H1 (cell line): Measurements from ENCODE around the gene TAF3. TPM values are rescaled to one million over a fixed set of nuclear protein-coding genes. Genes with fewer than 3 reads are reported as not detected.

Experiments
- CTCF ChIA-PET: fragments of 300-600 bp; sonication (Branson Sonifier 250); formaldehyde crosslinking; loops from one replicate; lab custom pipeline; 2021; ENCODE audit not compliant: partially characterized antibody; lab: Charles Lee
- POLR2A ChIA-PET: fragments of 300-600 bp; sonication (Branson Sonifier 250); formaldehyde crosslinking; loops from one replicate; lab custom pipeline; 2021; ENCODE audit warnings: inconsistent platforms; ENCODE audit not compliant: partially characterized antibody; lab: Charles Lee
- DNase-seq, 2 experiments: peaks; one replicate each; pipeline versions ENCODE4 v3.0.0 to v3.0.0-alpha.2; 2010 to 2022; ENCODE audit warnings: low spot score in 2 of 2, low read depth in 1 of 2, mixed read lengths in 1 of 2
- FAIRE-seq: peaks from 2 replicates; lab custom pipeline; 2011; peaks lifted over from hg19 to GRCh38; lab: Jason Lieb, UNC
- H2AFZ ChIP-seq: 2 replicates; pipeline ENCODE4 v1.8.1; 2012; ENCODE audit warnings: low read length, inconsistent platforms
- H2AK5ac ChIP-seq: 2 replicates; pipeline ENCODE4 v1.6.1; 2013; ENCODE audit warnings: low read depth, low read length
- H2BK120ac ChIP-seq: replicated peaks from 2 replicates; pipeline ENCODE3; 2013; ENCODE audit warnings: low read depth, low read length, inconsistent platforms
- H2BK12ac ChIP-seq: 2 replicates; pipeline ENCODE4 v1.6.1; 2013; ENCODE audit warnings: low read depth, low read length
- H2BK15ac ChIP-seq: 2 replicates; pipeline ENCODE4 v1.6.1; 2013; ENCODE audit warnings: low read length
- H2BK20ac ChIP-seq: 2 replicates; pipeline ENCODE4 v1.6.1; 2013; ENCODE audit warnings: low read length
- H2BK5ac ChIP-seq: 2 replicates; pipeline ENCODE4 v1.6.1; 2013; ENCODE audit warnings: low read depth, low read length
- H3K14ac ChIP-seq: 2 replicates; pipeline ENCODE4 v1.6.1; 2013; ENCODE audit warnings: inconsistent platforms; ENCODE audit not compliant: insufficient read length
- H3K18ac ChIP-seq: 2 replicates; pipeline ENCODE4 v1.6.1; 2013; ENCODE audit warnings: low read length; ENCODE audit errors: extremely low read depth
- H3K23ac ChIP-seq: 2 replicates; pipeline ENCODE4 v1.6.1; 2013; ENCODE audit warnings: inconsistent platforms; ENCODE audit not compliant: insufficient read length
- H3K23me2 ChIP-seq: 2 replicates; pipeline ENCODE4 v1.6.1; 2013; ENCODE audit warnings: low read depth, low read length
- H3K27ac ChIP-seq: 2 replicates; pipeline ENCODE4 v1.6.1; 2011; ENCODE audit warnings: low read depth, low read length, inconsistent platforms
- H3K27me3 ChIP-seq, 4 experiments: replicated peaks in 1 of 4; 1 replicate in 1 of 4; 2 replicates in 3 of 4; pipeline versions ENCODE4 v1.6.1 to v1.8.1; 2011 to 2013; ENCODE audit warnings: low read length in 3 of 4, mild to moderate bottlenecking in 3 of 4, inconsistent platforms in 2 of 4, mixed read lengths in 2 of 4, moderate library complexity in 1 of 4; ENCODE audit not compliant: control insufficient read depth in 3 of 4, insufficient read depth in 3 of 4; ENCODE audit errors: extremely low read depth in 1 of 4
- H3K36me3 ChIP-seq, 4 experiments: 2 replicates each; pipeline versions ENCODE4 v1.6.1 to v1.8.1; 2011 to 2013; ENCODE audit warnings: mild to moderate bottlenecking in 4 of 4, low read length in 3 of 4, moderate library complexity in 2 of 4, control low read depth in 1 of 4, inconsistent platforms in 1 of 4; ENCODE audit not compliant: insufficient read depth in 4 of 4, control insufficient read depth in 2 of 4
- H3K4ac ChIP-seq: replicated peaks from 2 replicates; pipeline ENCODE3; 2013; ENCODE audit warnings: low read length, low read depth, mixed read lengths, inconsistent platforms; ENCODE audit not compliant: insufficient read length
- H3K4me1 ChIP-seq, 4 experiments: replicated peaks in 1 of 4; 1 replicate in 1 of 4; 2 replicates in 3 of 4; pipeline versions ENCODE4 v1.6.1 to v1.8.1; 2011 to 2013; ENCODE audit warnings: low read length in 3 of 4, inconsistent platforms in 2 of 4, mixed read lengths in 1 of 4; ENCODE audit not compliant: insufficient read depth in 4 of 4, control insufficient read depth in 3 of 4
- H3K4me2 ChIP-seq, 2 experiments: 2 replicates each; pipeline versions ENCODE4 v1.6.1 to v1.8.1; 2011 to 2013; ENCODE audit warnings: low read depth in 2 of 2, low read length in 2 of 2, control low read depth in 1 of 2, inconsistent platforms in 1 of 2, mild to moderate bottlenecking in 1 of 2; ENCODE audit not compliant: insufficient read depth in 1 of 2
- H3K4me3 ChIP-seq, 4 experiments: fragments of 200-600, 300-600 bp in 1 of 4; sonication (generic), shearing (Covaris generic), sonication (Bioruptor Twin) in 1 of 4; 2 replicates each; pipeline versions ENCODE4 v1.5.1 to v1.8.1; 2011 to 2016; ENCODE audit warnings: low read length in 4 of 4, low read depth in 3 of 4, control low read depth in 2 of 4, inconsistent platforms in 2 of 4, mild to moderate bottlenecking in 2 of 4, mixed read lengths in 1 of 4, moderate library complexity in 1 of 4; ENCODE audit not compliant: insufficient read depth in 2 of 4; ENCODE audit errors: extremely low read depth in 1 of 4
- H3K56ac ChIP-seq: replicated peaks from 2 replicates; pipeline ENCODE3; 2013; ENCODE audit warnings: low read depth, mild to moderate bottlenecking, mixed read lengths, low read length, inconsistent platforms; ENCODE audit not compliant: insufficient read length
- H3K79me1 ChIP-seq: 2 replicates; pipeline ENCODE4 v1.6.1; 2013; ENCODE audit warnings: low read depth, low read length, control low read depth
- H3K79me2 ChIP-seq, 2 experiments: 2 replicates each; pipeline versions ENCODE4 v1.6.1 to v1.8.1; 2012 to 2013; ENCODE audit warnings: low read length in 2 of 2, mild to moderate bottlenecking in 2 of 2, inconsistent platforms in 1 of 2; ENCODE audit not compliant: insufficient read depth in 2 of 2, control insufficient read depth in 1 of 2
- H3K9ac ChIP-seq, 4 experiments: replicated peaks in 1 of 4; 1 replicate in 1 of 4; 2 replicates in 3 of 4; pipeline versions ENCODE4 v1.6.1 to v1.8.1; 2011 to 2013; ENCODE audit warnings: low read depth in 3 of 4, low read length in 3 of 4, control low read depth in 2 of 4, mild to moderate bottlenecking in 2 of 4, moderate library complexity in 2 of 4, inconsistent platforms in 1 of 4; ENCODE audit errors: extremely low read depth in 1 of 4
- H3K9me3 ChIP-seq, 2 experiments: 2 replicates each; pipeline versions ENCODE4 v1.6.1 to v1.8.1; 2012 to 2013; ENCODE audit warnings: mild to moderate bottlenecking in 2 of 2, moderate library complexity in 2 of 2, control low read depth in 1 of 2, inconsistent platforms in 1 of 2, low read depth in 1 of 2, low read length in 1 of 2, mixed read lengths in 1 of 2; ENCODE audit not compliant: insufficient read depth in 2 of 2
- H4K20me1 ChIP-seq, 2 experiments: replicated peaks in 1 of 2; 2 replicates each; pipeline versions ENCODE3 to v1.8.1; 2011 to 2013; ENCODE audit warnings: inconsistent platforms in 2 of 2, low read length in 2 of 2, mild to moderate bottlenecking in 1 of 2; ENCODE audit not compliant: insufficient read depth in 2 of 2, control insufficient read depth in 1 of 2
- H4K5ac ChIP-seq: 2 replicates; pipeline ENCODE4 v1.6.1; 2013; ENCODE audit warnings: low read length, low read depth, mixed read lengths, inconsistent platforms; ENCODE audit not compliant: insufficient read length
- H4K8ac ChIP-seq: 2 replicates; pipeline ENCODE4 v1.8.0; 2013; ENCODE audit warnings: mild to moderate bottlenecking, moderate library complexity, low read length, inconsistent platforms; ENCODE audit not compliant: insufficient read depth; ENCODE audit errors: extremely low read depth
- H4K91ac ChIP-seq: replicated peaks from 2 replicates; pipeline ENCODE3; 2013; ENCODE audit warnings: low read length, mixed read lengths, inconsistent platforms; ENCODE audit not compliant: insufficient read length
- ASH2L ChIP-seq: fragments of 200-600, 300-600 bp; sonication (generic); IDR thresholded peaks from one replicate; pipeline ENCODE4 v1.7.1; 2017; ENCODE audit warnings: low read length
- BACH1 ChIP-seq: IDR thresholded peaks from 2 replicates; pipeline ENCODE4 v1.6.1; 2012; ENCODE audit warnings: low read length, improper control_type of control experiment
- E2F6 ChIP-seq: IDR thresholded peaks from 2 replicates; pipeline ENCODE4 v1.6.1; 2012; ENCODE audit warnings: inconsistent platforms
- HDAC2 ChIP-seq, 2 experiments: fragments of 300-600 bp in 1 of 2; sonication (generic) in 1 of 2; IDR thresholded peaks; 2 replicates each; pipeline ENCODE4 v1.6.1; 2011 to 2012; ENCODE audit warnings: low read depth in 2 of 2, low read length in 2 of 2, mild to moderate bottlenecking in 2 of 2, moderate library complexity in 2 of 2, borderline replicate concordance in 1 of 2, inconsistent platforms in 1 of 2
- JUND ChIP-seq: IDR thresholded peaks from 2 replicates; pipeline ENCODE4 v1.6.1; 2011; ENCODE audit warnings: mild to moderate bottlenecking, improper control_type of control experiment, low read length
- RAD21 ChIP-seq, 2 experiments: IDR thresholded peaks in 1 of 2; conservative IDR thresholded peaks in 1 of 2; 2 replicates each; pipeline ENCODE4 v1.6.1; 2011; ENCODE audit warnings: low read depth in 2 of 2, low read length in 2 of 2, improper control_type of control experiment in 1 of 2, inconsistent platforms in 1 of 2, mild to moderate bottlenecking in 1 of 2, moderate library complexity in 1 of 2
- RXRA ChIP-seq: IDR thresholded peaks from 2 replicates; pipeline ENCODE4 v1.6.1; 2011; ENCODE audit warnings: low read depth, mild to moderate bottlenecking, low read length, moderate library complexity; ENCODE audit not compliant: insufficient read depth
- WGBS, 2 experiments: shearing (Covaris generic) in 1 of 2; methylation state at CpG; one replicate each; pipeline versions ENCODE4 v1.1.6 to v1.1.7; 2013 to 2015; ENCODE audit warnings: low lambda C conversion rate in 2 of 2, mixed read lengths in 2 of 2, inconsistent platforms in 1 of 2, low coverage in 1 of 2, missing lambda C conversion rate in 1 of 2; ENCODE audit not compliant: insufficient replicate concordance in 2 of 2, insufficient coverage in 1 of 2, insufficient read length in 1 of 2; ENCODE audit errors: extremely low coverage in 1 of 2, missing lambda C conversion rate in 1 of 2; 5-methylcytosine and 5-hydroxymethylcytosine counted together
- polyA plus RNA-seq, 7 experiments: library from polyadenylated mRNA; depleted of rRNA in 3 of 7; stranded (reverse) in 5 of 7; unstranded in 2 of 7; fragments of >200 nt in 5 of 7; fragments of 200-250 nt in 2 of 7; gene quantifications; 1 replicate in 5 of 7; 2 replicates in 1 of 7; 4 replicates in 1 of 7; pipeline versions ENCODE4 v1.2.1 to v1.2.3, GENCODE V29; 2011 to 2013; ENCODE audit warnings: missing spikeins in 2 of 7, mixed read lengths in 2 of 7
- total RNA-seq: library from RNA; stranded (reverse); fragmentation: NEBNext Ultra II Directional; extraction: Animal tissue kit (Norgen Biotek cat#: 25700); gene quantifications from 2 replicates; pipeline ENCODE4 v1.2.1, GENCODE V29; 2021

TAF3 gene
- total and polyA plus RNA-seq, 2 of the 8 experiments (the other 6 are each of a cell fraction or from before 2014, with no cell fraction given) = 1.5 to 11.2 TPM

DNA sequence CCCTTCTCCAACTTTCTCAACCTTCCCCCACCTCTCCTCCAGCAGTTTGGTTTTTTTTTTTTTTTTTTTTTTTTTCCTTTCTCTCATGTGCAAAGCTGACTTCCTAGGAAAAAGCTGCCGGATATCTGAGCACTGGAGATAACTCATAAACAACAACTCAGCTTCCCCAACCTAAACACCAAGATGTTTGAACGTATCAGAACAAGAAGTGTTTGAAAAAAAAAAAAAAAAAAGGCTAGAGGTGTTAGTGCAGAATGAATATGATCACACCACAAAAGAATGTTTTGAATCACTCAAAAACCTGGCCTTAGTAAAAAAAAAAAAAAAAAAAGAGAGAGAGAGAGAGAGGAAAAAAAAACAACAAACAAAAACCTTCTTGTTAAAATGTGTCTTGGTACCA is 247.3 kb downstream of the TAF3 start:
- H3K23me2 ChIP-seq = peaks cover 9% of the 10 kb centered on the region; the same call in 1 of the 2 replicates
- H3K27ac ChIP-seq = no peak overlapping the region
- no peaks in the 10 kb centered on the region for H3K9me3 ChIP-seq
- H2BK15ac ChIP-seq = no peak overlapping the region
- H3K27me3 ChIP-seq = peaks cover 11 to 51% (median 39%) of the 10 kb centered on the region in 4 experiments
- DNase-seq (no peak), FAIRE-seq (no peak)
- H2BK5ac ChIP-seq = no peak overlapping the region
- peaks cover 0 to 2% of the 10 kb centered on the region in 2 experiments for H4K20me1 ChIP-seq
- no peak overlapping the region for H2AFZ ChIP-seq
- POLR2A ChIA-PET = no interaction called here
- no peak overlapping the region for H2BK120ac ChIP-seq
- no peak overlapping the region for H4K5ac ChIP-seq
- TF ChIP-seq RAD21 (IDR thresholded peaks at IDR 0.05 in 1 of 2, conservative IDR thresholded peaks at IDR 0.05 in 1 of 2; ENCODE audit: low read depth in 2 of 2, low read length in 2 of 2) (no peak), E2F6 (no peak), RXRA (no peak), ASH2L (no peak), HDAC2 (IDR thresholded peaks at IDR 0.05; ENCODE audit: borderline replicate concordance in 1 of 2, low read depth in 2 of 2, low read length in 2 of 2) (no peak), BACH1 (no peak), JUND (no peak)
- CTCF ChIA-PET = no interaction called here
- no peaks in the 10 kb centered on the region for H3K79me2 ChIP-seq
- H2BK12ac ChIP-seq = no peak overlapping the region
- 40% methylated on average over 1 of the region's 2 CpGs; no CpG with 5 or more reads in 1 of the 2 experiments for WGBS, 2 experiments
- H2AK5ac ChIP-seq = no peak overlapping the region
- H3K4me2 ChIP-seq = no peak overlapping the region
- H3K18ac ChIP-seq = no peak overlapping the region
- no peak overlapping the region for H3K4me3 ChIP-seq
- H3K56ac ChIP-seq = no peak overlapping the region
- no peaks in the 10 kb centered on the region for H3K79me1 ChIP-seq
- H3K36me3 ChIP-seq = no peaks in the 10 kb centered on the region
- H3K23ac ChIP-seq = no peak overlapping the region
- no peak overlapping the region for H3K4ac ChIP-seq
- H4K8ac ChIP-seq = no peak overlapping the region
- no peak overlapping the region for H2BK20ac ChIP-seq
- H3K9ac ChIP-seq = no peak overlapping the region
- peaks cover 18 to 28% (median 24%) of the 10 kb centered on the region in 4 experiments for H3K4me1 ChIP-seq
- H4K91ac ChIP-seq = no peak overlapping the region
- no peak overlapping the region for H3K14ac ChIP-seq
